ENCODE data around the gene FCMR. TPM values are rescaled to one million over a fixed set of nuclear protein-coding genes. Genes with fewer than 3 reads are reported as not detected.
A peak's percentile ranks its signal among the peaks of the same experiment; 100 is the strongest.

The FCMR gene
- 1 to 10 TPM in 1 of 2 donors, under 1 TPM in 1; 0.90 to 2.5 TPM for polyA plus RNA-seq

GRCh38 chr1:206921772-206922265 is at the start of gene FCMR:
FCMR (minus strand) TSS chr1:206921941; CDS start chr1:206921854, 87 bp downstream.
- Histone ChIP-seq H3K4me1 (ENCODE audit: control insufficient read depth in 2 of 2, insufficient read depth in 2 of 2, low read length in 1 of 2) (peaks cover 0 to 10% of the 10 kb centered on the region in 2 donors), H3K27ac (ENCODE audit: low read depth in 2 of 2, low read length in 1 of 2) (peak within 1 kb of the TSS; percentile 45 to 57), H3K36me3 (ENCODE audit: control insufficient read depth in 2 of 2, insufficient read depth in 2 of 2, low read length in 1 of 2) (no peaks in the 10 kb centered on the region), H3K9me3 (ENCODE audit: control insufficient read depth in 2 of 2, insufficient read depth in 1 of 2, low read depth in 1 of 2, low read length in 1 of 2) (no peaks in the 10 kb centered on the region), H3K4me3 (ENCODE audit: low read depth in 1 of 2, low read length in 2 of 2) (peak within 1 kb of the TSS; percentile 3 to 17), H3K27me3 (ENCODE audit: control insufficient read depth in 1 of 2, insufficient read depth in 2 of 2, low read length in 2 of 2) (no peaks in the 10 kb centered on the region)
- 55 to 67% methylated on average over 7 of the region's 7 CpGs for WGBS, 2 donors

GRCh38 chr1:206971029-206971655 is 49.4 kb upstream of the FCMR start:
- Histone ChIP-seq H3K4me1 (ENCODE audit: control insufficient read depth in 2 of 2, insufficient read depth in 2 of 2, low read length in 1 of 2) (peaks cover 0 to 3% of the 10 kb centered on the region in 2 donors), H3K27ac (ENCODE audit: low read depth in 2 of 2, low read length in 1 of 2) (no peak overlapping the region), H3K9me3 (ENCODE audit: control insufficient read depth in 2 of 2, insufficient read depth in 1 of 2, low read depth in 1 of 2, low read length in 1 of 2) (no peaks in the 10 kb centered on the region), H3K36me3 (ENCODE audit: control insufficient read depth in 2 of 2, insufficient read depth in 2 of 2, low read length in 1 of 2) (no peaks in the 10 kb centered on the region), H3K4me3 (ENCODE audit: low read depth in 1 of 2, low read length in 2 of 2) (no peak overlapping the region), H3K27me3 (ENCODE audit: control insufficient read depth in 1 of 2, insufficient read depth in 2 of 2, low read length in 2 of 2) (no peaks in the 10 kb centered on the region)
- 73 to 84% methylated on average over 2 of the region's 2 CpGs for WGBS, 2 donors

- no peak within 1 kb of the TSS for H3K27ac ChIP-seq (ENCODE audit: low read depth in 2 of 2, low read length in 1 of 2)
- peaks cover 0 to 3% of the 10 kb centered on the region in 2 donors for H3K4me1 ChIP-seq (ENCODE audit: control insufficient read depth in 2 of 2, insufficient read depth in 2 of 2, low read length in 1 of 2)
- 66 to 78% methylated on average over 2 of the region's 2 CpGs for WGBS, 2 donors
- H3K9me3 ChIP-seq (ENCODE audit: control insufficient read depth in 2 of 2, insufficient read depth in 1 of 2, low read depth in 1 of 2, low read length in 1 of 2): no peaks in the 10 kb centered on the region
- H3K27me3 ChIP-seq (ENCODE audit: control insufficient read depth in 1 of 2, insufficient read depth in 2 of 2, low read length in 2 of 2): no peaks in the 10 kb centered on the region
- no peaks in the 10 kb centered on the region for H3K36me3 ChIP-seq (ENCODE audit: control insufficient read depth in 2 of 2, insufficient read depth in 2 of 2, low read length in 1 of 2)
- no peak within 1 kb of the TSS for H3K4me3 ChIP-seq (ENCODE audit: low read depth in 1 of 2, low read length in 2 of 2)
These were observed 48.7 kb upstream of the FCMR start, which contains the start of gene FCAMR for GRCh38 chr1:206970446-206970845. FCAMR (minus strand) TSS chr1:206970460; CDS start chr1:206970125, 335 bp downstream.

- WGBS, 2 donors: 48 to 58% methylated on average over 5 of the region's 5 CpGs
- no peaks in the 10 kb centered on the region for H3K27me3 ChIP-seq (ENCODE audit: control insufficient read depth in 1 of 2, insufficient read depth in 2 of 2, low read length in 2 of 2)
- no peaks in the 10 kb centered on the region for H3K9me3 ChIP-seq (ENCODE audit: control insufficient read depth in 2 of 2, insufficient read depth in 1 of 2, low read depth in 1 of 2, low read length in 1 of 2)
- no peak overlapping the region for H3K27ac ChIP-seq (ENCODE audit: low read depth in 2 of 2, low read length in 1 of 2)
- H3K36me3 ChIP-seq (ENCODE audit: control insufficient read depth in 2 of 2, insufficient read depth in 2 of 2, low read length in 1 of 2): no peaks in the 10 kb centered on the region
- H3K4me1 ChIP-seq (ENCODE audit: control insufficient read depth in 2 of 2, insufficient read depth in 2 of 2, low read length in 1 of 2): peaks cover 0 to 3% of the 10 kb centered on the region in 2 donors
- H3K4me3 ChIP-seq (ENCODE audit: low read depth in 1 of 2, low read length in 2 of 2): no peak overlapping the region
These were observed 47.3 kb upstream of the FCMR start for GRCh38 chr1:206969090-206969489.

GRCh38 chr1:206967096-206967849 is 45.5 kb upstream of the FCMR start:
- Histone ChIP-seq H3K27ac (ENCODE audit: low read depth in 2 of 2, low read length in 1 of 2) (no peak overlapping the region), H3K27me3 (ENCODE audit: control insufficient read depth in 1 of 2, insufficient read depth in 2 of 2, low read length in 2 of 2) (no peaks in the 10 kb centered on the region), H3K4me1 (ENCODE audit: control insufficient read depth in 2 of 2, insufficient read depth in 2 of 2, low read length in 1 of 2) (peaks cover 0 to 3% of the 10 kb centered on the region in 2 donors)

GRCh38 chr1:206965781-206966180 is 44.0 kb upstream of the FCMR start:
- H3K27ac ChIP-seq (ENCODE audit: low read depth in 2 of 2, low read length in 1 of 2): no peak overlapping the region
- 89 to 96% methylated on average over 2 of the region's 2 CpGs for WGBS, 2 donors
- no peaks in the 10 kb centered on the region for H3K36me3 ChIP-seq (ENCODE audit: control insufficient read depth in 2 of 2, insufficient read depth in 2 of 2, low read length in 1 of 2)
- no peaks in the 10 kb centered on the region for H3K9me3 ChIP-seq (ENCODE audit: control insufficient read depth in 2 of 2, insufficient read depth in 1 of 2, low read depth in 1 of 2, low read length in 1 of 2)
- no peaks in the 10 kb centered on the region for H3K27me3 ChIP-seq (ENCODE audit: control insufficient read depth in 1 of 2, insufficient read depth in 2 of 2, low read length in 2 of 2)
- H3K4me3 ChIP-seq (ENCODE audit: low read depth in 1 of 2, low read length in 2 of 2): no peak overlapping the region
- H3K4me1 ChIP-seq (ENCODE audit: control insufficient read depth in 2 of 2, insufficient read depth in 2 of 2, low read length in 1 of 2): peaks cover 0 to 8% of the 10 kb centered on the region in 2 donors

More at GRCh38 chr1:206967096-206967849, 45.5 kb upstream of the FCMR start:
- Histone ChIP-seq H3K9me3 (ENCODE audit: control insufficient read depth in 2 of 2, insufficient read depth in 1 of 2, low read depth in 1 of 2, low read length in 1 of 2) (no peaks in the 10 kb centered on the region), H3K36me3 (ENCODE audit: control insufficient read depth in 2 of 2, insufficient read depth in 2 of 2, low read length in 1 of 2) (no peaks in the 10 kb centered on the region), H3K4me3 (ENCODE audit: low read depth in 1 of 2, low read length in 2 of 2) (no peak overlapping the region)
- 58 to 76% methylated on average over 8 of the region's 8 CpGs for WGBS, 2 donors

GRCh38 chr1:206963740-206964139 is 42.0 kb upstream of the FCMR start:
- Histone ChIP-seq H3K4me1 (ENCODE audit: control insufficient read depth in 2 of 2, insufficient read depth in 2 of 2, low read length in 1 of 2) (peaks cover 0 to 7% of the 10 kb centered on the region in 2 donors), H3K36me3 (ENCODE audit: control insufficient read depth in 2 of 2, insufficient read depth in 2 of 2, low read length in 1 of 2) (no peaks in the 10 kb centered on the region), H3K27me3 (ENCODE audit: control insufficient read depth in 1 of 2, insufficient read depth in 2 of 2, low read length in 2 of 2) (no peaks in the 10 kb centered on the region), H3K27ac (ENCODE audit: low read depth in 2 of 2, low read length in 1 of 2) (no peak overlapping the region), H3K9me3 (ENCODE audit: control insufficient read depth in 2 of 2, insufficient read depth in 1 of 2, low read depth in 1 of 2, low read length in 1 of 2) (no peaks in the 10 kb centered on the region), H3K4me3 (ENCODE audit: low read depth in 1 of 2, low read length in 2 of 2) (no peak overlapping the region)
- whole genome bisulfite sequencing, 2 donors: 88% methylated on average over 1 of the region's 1 CpG

GRCh38 chr1:206963119-206963712 is 41.5 kb upstream of the FCMR start:
- H3K4me3 ChIP-seq (ENCODE audit: low read depth in 1 of 2, low read length in 2 of 2): no peak overlapping the region
- H3K4me1 ChIP-seq (ENCODE audit: control insufficient read depth in 2 of 2, insufficient read depth in 2 of 2, low read length in 1 of 2): peaks cover 0 to 7% of the 10 kb centered on the region in 2 donors
- H3K36me3 ChIP-seq (ENCODE audit: control insufficient read depth in 2 of 2, insufficient read depth in 2 of 2, low read length in 1 of 2): no peaks in the 10 kb centered on the region
- H3K27me3 ChIP-seq (ENCODE audit: control insufficient read depth in 1 of 2, insufficient read depth in 2 of 2, low read length in 2 of 2): no peaks in the 10 kb centered on the region
- no peaks in the 10 kb centered on the region for H3K9me3 ChIP-seq (ENCODE audit: control insufficient read depth in 2 of 2, insufficient read depth in 1 of 2, low read depth in 1 of 2, low read length in 1 of 2)
- no peak overlapping the region for H3K27ac ChIP-seq (ENCODE audit: low read depth in 2 of 2, low read length in 1 of 2)
- WGBS, 2 donors: 79 to 81% methylated on average over 5 of the region's 5 CpGs

GRCh38 chr1:206962272-206962671 is 40.5 kb upstream of the FCMR start:
- H3K27ac ChIP-seq (ENCODE audit: low read depth in 2 of 2, low read length in 1 of 2): no peak overlapping the region
- no peaks in the 10 kb centered on the region for H3K36me3 ChIP-seq (ENCODE audit: control insufficient read depth in 2 of 2, insufficient read depth in 2 of 2, low read length in 1 of 2)
- H3K4me1 ChIP-seq (ENCODE audit: control insufficient read depth in 2 of 2, insufficient read depth in 2 of 2, low read length in 1 of 2): peaks cover 0 to 7% of the 10 kb centered on the region in 2 donors
- no peaks in the 10 kb centered on the region for H3K9me3 ChIP-seq (ENCODE audit: control insufficient read depth in 2 of 2, insufficient read depth in 1 of 2, low read depth in 1 of 2, low read length in 1 of 2)
- no peaks in the 10 kb centered on the region for H3K27me3 ChIP-seq (ENCODE audit: control insufficient read depth in 1 of 2, insufficient read depth in 2 of 2, low read length in 2 of 2)
- 89 to 91% methylated on average over 7 of the region's 7 CpGs for WGBS, 2 donors
- no peak overlapping the region for H3K4me3 ChIP-seq (ENCODE audit: low read depth in 1 of 2, low read length in 2 of 2)

Data from esophagus (tissue), 2 donors.